CD4-positive, alpha-beta T cell treated with Interferon alpha-2 for 1 hour (primary cell): ENCODE results near the gene FAM210B.
"Not testable (repeated sequence)": the region's sequence is repeated elsewhere in the genome, so short reads cannot be mapped to it uniquely, and the experiment has no call there.

Experiments
- DNase-seq, 2 donors: peaks; one replicate each; pipeline ENCODE4 v3.0.0-alpha.2; 2020 to 2022

Gene FAM210B

GRCh38 chr20:56393653-56394052 is 34.9 kb downstream of the FAM210B start:
- no peak for DNase-seq

- no peak for DNase-seq
These were observed 36.4 kb downstream of the FAM210B start for GRCh38 chr20:56395166-56395565.

- DNase-seq: peak; percentile 62 to 82
These were observed 41.3 kb downstream of the FAM210B start for GRCh38 chr20:56400001-56400640.

GRCh38 chr20:56403465-56403864 is 44.7 kb downstream of the FAM210B start:
- no peak for DNase-seq

GRCh38 chr20:56405356-56405755 is 46.6 kb downstream of the FAM210B start:
- not testable (repeated sequence) for DNase-seq

- no peak for DNase-seq
These were observed 48.1 kb downstream of the FAM210B start for GRCh38 chr20:56406910-56407309.

GRCh38 chr20:56409521-56409920 is 50.7 kb downstream of the FAM210B start:
- peak in 1 of 2 donors; percentile 41 for DNase-seq

GRCh38 chr20:56409956-56410355 is 51.2 kb downstream of the FAM210B start:
- DNase-seq: no peak

- not testable (repeated sequence) for DNase-seq
These were observed 52.5 kb downstream of the FAM210B start for GRCh38 chr20:56411287-56411686.

- peak; percentile 42 to 69 for DNase-seq
These were observed 53.1 kb downstream of the FAM210B start, which contains the start of gene CASS4 for GRCh38 chr20:56411759-56412472. Gene CASS4, plus strand, starts transcription at chr20:56412260. Its CDS starts 199 bp downstream, at chr20:56412459.

GRCh38 chr20:56412473-56412790 is 53.7 kb downstream of the FAM210B start:
- DNase-seq: no peak

GRCh38 chr20:56412949-56413348 is 54.2 kb downstream of the FAM210B start:
- DNase-seq: no peak

- DNase-seq: peak; percentile 36 to 67
These were observed 56.3 kb downstream of the FAM210B start for GRCh38 chr20:56414842-56415765.

- no peak for DNase-seq
These were observed 58.6 kb downstream of the FAM210B start for GRCh38 chr20:56417402-56417801.

GRCh38 chr20:56417911-56418310 is 59.1 kb downstream of the FAM210B start:
- no peak for DNase-seq
